PC-3 (cell line): ENCODE data around the gene PRKAR2A.

Experiments used
- CTCF ChIP-seq: fragments of 300-600 bp; sonication (generic); conservative IDR thresholded peaks from 2 replicates; pipeline ENCODE4 v1.5.1; 2017; ENCODE audit warnings: antibody characterized with exemption, low read depth, mild to moderate bottlenecking, low read length
- EZH2 ChIP-seq: fragments of 300-600 bp; sonication (generic); IDR thresholded peaks from one replicate; pipeline ENCODE4 v1.6.1; 2017; ENCODE audit warnings: antibody characterized with exemption, mild to moderate bottlenecking, low read length; ENCODE audit not compliant: unreplicated experiment
- EZH2phosphoT487 ChIP-seq: fragments of 300-600 bp; sonication (generic); IDR thresholded peaks from 2 replicates; pipeline ENCODE4 v1.6.1; 2018; ENCODE audit warnings: mild to moderate bottlenecking, antibody characterized with exemption, low read length, borderline replicate concordance

GRCh38 chr3:48738926-48739616 is 108.6 kb downstream of the PRKAR2A start:
- TF ChIP-seq CTCF, result no peak
- TF ChIP-seq EZH2, result no peak
- TF ChIP-seq EZH2phosphoT487, result no peak
